Measurements from ENCODE around the gene ZNF518A. TPM values are rescaled to one million over a fixed set of nuclear protein-coding genes. Genes with fewer than 3 reads are reported as not detected.

ZNF518A gene
- total and polyA plus RNA-seq, 2 of the 13 experiments (the other 11 are each of a cell fraction or from before 2014, with no cell fraction given), result 21.7 to 37.1 TPM

- TF ChIP-seq ZFP91 (CRISPR knock-in tag; IDR thresholded peaks at IDR 0.05; ENCODE audit: borderline replicate concordance) (peak; percentile 97), PHF8 (CRISPR knock-in tag; IDR thresholded peaks at IDR 0.05) (peak; percentile 94), ZNF276 (CRISPR knock-in tag; IDR thresholded peaks at IDR 0.05; ENCODE audit: low read depth) (0 out of 2 replicates have a peak, but pooled peaks have one; percentile 11), IKZF4 (CRISPR knock-in tag; IDR thresholded peaks at IDR 0.05; ENCODE audit: borderline replicate concordance, low read depth, not compliant biosample characterization) (no peak), DMTF1 (CRISPR knock-in tag; IDR thresholded peaks at IDR 0.05) (peak; percentile 97; the same call in 1 of the 2 replicates), SP1 (IDR thresholded peaks at IDR 0.05) (no peak), SP1 (CRISPR knock-in tag; IDR thresholded peaks at IDR 0.05) (peak; percentile 57; the same call in 1 of the 2 replicates), PATZ1 (CRISPR knock-in tag; IDR thresholded peaks at IDR 0.05) (peak; percentile 46; the same call in 1 of the 2 replicates), ZSCAN21 (CRISPR knock-in tag; IDR thresholded peaks at IDR 0.05; ENCODE audit: borderline replicate concordance) (peak; percentile 38), ISX (CRISPR knock-in tag; conservative IDR thresholded peaks at IDR 0.05) (no peak), ZNF577 (CRISPR knock-in tag; IDR thresholded peaks at IDR 0.05; ENCODE audit: borderline replicate concordance, low read depth) (no peak), GLI4 (CRISPR knock-in tag; IDR thresholded peaks at IDR 0.05; ENCODE audit: borderline replicate concordance) (no peak; the same call in 1 of the 2 replicates), GMEB1 (CRISPR knock-in tag; IDR thresholded peaks at IDR 0.05; ENCODE audit: borderline replicate concordance) (peak; percentile 52; the same call in 1 of the 2 replicates), KMT2B (CRISPR knock-in tag; IDR thresholded peaks at IDR 0.05) (peak; percentile 87)
These were observed at the start of gene ZNF518A (continued) for GRCh38 chr10:96129387-96130325.
